T-helper 2 cell treated with Interferon-gamma antibody and Interleukin-4, amounts not matched to agents 5 μg/mL and 100 μg/mL, for 36 hours (primary cell): Measurements from ENCODE around the gene SPATA18.

Source experiments
- DNase-seq: peaks from one replicate; pipeline ENCODE4 v3.0.0; 2021; ENCODE audit warnings: low spot score
- H3K27ac Mint-ChIP-seq: one replicate; pipeline ENCODE4 v1.8.0; 2021; ENCODE audit warnings: mild to moderate bottlenecking, mixed read lengths
- H3K27me3 Mint-ChIP-seq: one replicate; pipeline ENCODE4 v1.8.0; 2021; ENCODE audit warnings: low read depth, mixed read lengths
- H3K36me3 Mint-ChIP-seq: one replicate; pipeline ENCODE4 v1.8.0; 2021; ENCODE audit warnings: low read depth, mixed read lengths
- H3K4me1 Mint-ChIP-seq: one replicate; pipeline ENCODE4 v1.8.0; 2021; ENCODE audit warnings: low read depth, mixed read lengths
- H3K4me3 Mint-ChIP-seq: one replicate; pipeline ENCODE4 v1.8.0; 2022; ENCODE audit warnings: mild to moderate bottlenecking, moderate library complexity, mixed read lengths
- H3K9me3 Mint-ChIP-seq: one replicate; pipeline ENCODE4 v1.8.0; 2021; ENCODE audit warnings: mixed read lengths

SPATA18 gene

GRCh38 chr4:52051213-52051614 lies at the start of gene SPATA18:
Gene SPATA18, plus strand, starts transcription at chr4:52051304. Its CDS starts 401 bp downstream, at chr4:52051705.
- Mint-ChIP-seq H3K27me3 (peaks cover 70% of the 10 kb centered on the region), H3K4me1 (peaks cover 5% of the 10 kb centered on the region), H3K9me3 (no peaks in the 10 kb centered on the region), H3K36me3 (no peaks in the 10 kb centered on the region), H3K27ac (no peak within 1 kb of the TSS), H3K4me3 (peak within 1 kb of the TSS; percentile 71)
- DNase-seq = no peak

- H3K9me3 Mint-ChIP-seq = no peaks in the 10 kb centered on the region
- no peaks in the 10 kb centered on the region for H3K27me3 Mint-ChIP-seq
- no peak overlapping the region for H3K4me3 Mint-ChIP-seq
- DNase-seq = no peak
- H3K4me1 Mint-ChIP-seq = no peaks in the 10 kb centered on the region
- no peaks in the 10 kb centered on the region for H3K36me3 Mint-ChIP-seq
- no peak overlapping the region for H3K27ac Mint-ChIP-seq
Observed at GRCh38 chr4:52001616-52002015, 49.5 kb upstream of the SPATA18 start.

- Mint-ChIP-seq H3K27me3 (no peaks in the 10 kb centered on the region), H3K4me3 (no peak overlapping the region), H3K36me3 (no peaks in the 10 kb centered on the region), H3K9me3 (no peaks in the 10 kb centered on the region), H3K4me1 (no peaks in the 10 kb centered on the region), H3K27ac (no peak overlapping the region)
- no peak for DNase-seq
Observed at GRCh38 chr4:52004414-52004813, 46.7 kb upstream of the SPATA18 start.

- Mint-ChIP-seq H3K4me1 (no peaks in the 10 kb centered on the region), H3K36me3 (no peaks in the 10 kb centered on the region), H3K9me3 (no peaks in the 10 kb centered on the region), H3K4me3 (no peak overlapping the region), H3K27me3 (no peaks in the 10 kb centered on the region), H3K27ac (no peak overlapping the region)
- DNase-seq = no peak
Observed at GRCh38 chr4:52005604-52006273, 45.4 kb upstream of the SPATA18 start.

GRCh38 chr4:52006887-52007286 lies 44.2 kb upstream of the SPATA18 start:
- no peaks in the 10 kb centered on the region for H3K27me3 Mint-ChIP-seq
- no peaks in the 10 kb centered on the region for H3K9me3 Mint-ChIP-seq
- no peaks in the 10 kb centered on the region for H3K36me3 Mint-ChIP-seq
- no peak overlapping the region for H3K4me3 Mint-ChIP-seq
- DNase-seq = no peak
- H3K4me1 Mint-ChIP-seq = peaks cover 2% of the 10 kb centered on the region
- H3K27ac Mint-ChIP-seq = no peak overlapping the region

GRCh38 chr4:52010986-52011385 lies 40.1 kb upstream of the SPATA18 start:
- Mint-ChIP-seq H3K4me3 (no peak overlapping the region), H3K27ac (no peak overlapping the region)

GRCh38 chr4:52012651-52013050 lies 38.5 kb upstream of the SPATA18 start:
- DNase-seq = no peak
- no peaks in the 10 kb centered on the region for H3K9me3 Mint-ChIP-seq
- peaks cover 2% of the 10 kb centered on the region for H3K4me1 Mint-ChIP-seq
- H3K27me3 Mint-ChIP-seq = no peaks in the 10 kb centered on the region
- no peak overlapping the region for H3K4me3 Mint-ChIP-seq
- no peaks in the 10 kb centered on the region for H3K36me3 Mint-ChIP-seq
- no peak overlapping the region for H3K27ac Mint-ChIP-seq

More at GRCh38 chr4:52010986-52011385, 40.1 kb upstream of the SPATA18 start:
- DNase-seq = no peak
- no peaks in the 10 kb centered on the region for H3K36me3 Mint-ChIP-seq
- H3K9me3 Mint-ChIP-seq = no peaks in the 10 kb centered on the region
- H3K4me1 Mint-ChIP-seq = peaks cover 2% of the 10 kb centered on the region
- H3K27me3 Mint-ChIP-seq = no peaks in the 10 kb centered on the region

GRCh38 chr4:52014903-52015302 lies 36.2 kb upstream of the SPATA18 start:
- Mint-ChIP-seq H3K27ac (no peak overlapping the region), H3K9me3 (no peaks in the 10 kb centered on the region), H3K27me3 (no peaks in the 10 kb centered on the region), H3K4me1 (peaks cover 3% of the 10 kb centered on the region), H3K4me3 (no peak overlapping the region), H3K36me3 (no peaks in the 10 kb centered on the region)
- DNase-seq = no peak

- Mint-ChIP-seq H3K9me3 (no peaks in the 10 kb centered on the region), H3K27me3 (no peaks in the 10 kb centered on the region), H3K27ac (no peak overlapping the region), H3K36me3 (no peaks in the 10 kb centered on the region), H3K4me3 (no peak overlapping the region), H3K4me1 (peaks cover 5% of the 10 kb centered on the region)
- no peak for DNase-seq
Observed at GRCh38 chr4:52015366-52015765, 35.7 kb upstream of the SPATA18 start.

- H3K36me3 Mint-ChIP-seq = no peaks in the 10 kb centered on the region
- peaks cover 3% of the 10 kb centered on the region for H3K4me1 Mint-ChIP-seq
- no peaks in the 10 kb centered on the region for H3K9me3 Mint-ChIP-seq
- no peaks in the 10 kb centered on the region for H3K27me3 Mint-ChIP-seq
- DNase-seq = no peak
- no peak overlapping the region for H3K4me3 Mint-ChIP-seq
- H3K27ac Mint-ChIP-seq = no peak overlapping the region
Observed at GRCh38 chr4:52016981-52017380, 34.1 kb upstream of the SPATA18 start.

- peaks cover 3% of the 10 kb centered on the region for H3K4me1 Mint-ChIP-seq
- no peak overlapping the region for H3K4me3 Mint-ChIP-seq
- H3K27me3 Mint-ChIP-seq = no peaks in the 10 kb centered on the region
- H3K36me3 Mint-ChIP-seq = no peaks in the 10 kb centered on the region
- DNase-seq = no peak
- no peak overlapping the region for H3K27ac Mint-ChIP-seq
- H3K9me3 Mint-ChIP-seq = no peaks in the 10 kb centered on the region
Observed at GRCh38 chr4:52017814-52018213, 33.3 kb upstream of the SPATA18 start.

GRCh38 chr4:52019936-52020657 lies 31.0 kb upstream of the SPATA18 start, which contains the start of gene LRRC66:
Gene LRRC66, minus strand, starts transcription at chr4:52020363. Its CDS starts 2,750 bp downstream, at chr4:52017613.
- Mint-ChIP-seq H3K4me1 (peaks cover 3% of the 10 kb centered on the region), H3K36me3 (peaks cover 5% of the 10 kb centered on the region), H3K4me3 (no peak within 1 kb of the TSS), H3K27ac (no peak within 1 kb of the TSS), H3K9me3 (no peaks in the 10 kb centered on the region), H3K27me3 (no peaks in the 10 kb centered on the region)
- DNase-seq = no peak

GRCh38 chr4:52028970-52029369 lies 22.1 kb upstream of the SPATA18 start:
- Mint-ChIP-seq H3K27me3 (no peaks in the 10 kb centered on the region), H3K4me1 (peaks cover 1% of the 10 kb centered on the region), H3K36me3 (peaks cover 21% of the 10 kb centered on the region), H3K4me3 (no peak overlapping the region), H3K9me3 (no peaks in the 10 kb centered on the region), H3K27ac (no peak overlapping the region)
- no peak for DNase-seq

GRCh38 chr4:52032005-52032404 lies 19.1 kb upstream of the SPATA18 start:
- Mint-ChIP-seq H3K4me1 (peaks cover 16% of the 10 kb centered on the region), H3K9me3 (no peaks in the 10 kb centered on the region), H3K27ac (no peak overlapping the region), H3K4me3 (no peak overlapping the region), H3K27me3 (no peaks in the 10 kb centered on the region), H3K36me3 (peaks cover 21% of the 10 kb centered on the region)
- no peak for DNase-seq
